GM19438 (cell line): ENCODE measurements around the gene OR51G1.
"Not testable (repeated sequence)": the region's sequence is repeated elsewhere in the genome, so short reads cannot be mapped to it uniquely, and the experiment has no call there.

Source experiments
- ATAC-seq: cut with Tn5 transposase; IDR thresholded peaks from one replicate; pipeline ENCODE4 v1.9.1; 2021; ENCODE audit warnings: low read depth; ENCODE audit not compliant: unreplicated experiment

The OR51G1 gene

GRCh38 chr11:4924239-4924638 is at the start of gene OR51G1:
TSS of gene OR51G1 (minus strand) at chr11:4924339. CDS start at chr11:4924339, 0 bp downstream.
- ATAC-seq: no peak

- no peak for ATAC-seq
These were observed 38.7 kb upstream of the OR51G1 start for GRCh38 chr11:4962816-4963215.

GRCh38 chr11:4960877-4961276 is 36.7 kb upstream of the OR51G1 start:
- no peak for ATAC-seq

- ATAC-seq: no peak
These were observed 33.3 kb upstream of the OR51G1 start for GRCh38 chr11:4957396-4957795.

- ATAC-seq: not testable (repeated sequence)
These were observed 31.5 kb upstream of the OR51G1 start, which contains the start of gene OR51A2 for GRCh38 chr11:4955613-4956012. TSS of gene OR51A2 (minus strand) at chr11:4955713. CDS start at chr11:4955713, 0 bp downstream.

- ATAC-seq: no peak
These were observed 23.4 kb upstream of the OR51G1 start, which contains the start of gene OR51A4 for GRCh38 chr11:4947505-4947904. TSS of gene OR51A4 (minus strand) at chr11:4947605. CDS start at chr11:4947100, 505 bp downstream.

GRCh38 chr11:4936745-4937144 is 12.6 kb upstream of the OR51G1 start:
- no peak for ATAC-seq

GRCh38 chr11:4932751-4933150 is 8.6 kb upstream of the OR51G1 start:
- ATAC-seq: no peak

GRCh38 chr11:4926608-4927007 is 2.5 kb upstream of the OR51G1 start:
- no peak for ATAC-seq

- no peak for ATAC-seq
These were observed 1.8 kb downstream of the OR51G1 start for GRCh38 chr11:4922304-4922703.

GRCh38 chr11:4921796-4922195 is 2.3 kb downstream of the OR51G1 start:
- no peak for ATAC-seq

- no peak for ATAC-seq
These were observed 4.9 kb downstream of the OR51G1 start, which contains the start of gene OR51G2 for GRCh38 chr11:4919250-4919649. TSS of gene OR51G2 (minus strand) at chr11:4919350. CDS start at chr11:4915663, 3,687 bp downstream.

- ATAC-seq: no peak
These were observed 7.6 kb downstream of the OR51G1 start for GRCh38 chr11:4916581-4916980.

- ATAC-seq: no peak
These were observed 20.7 kb downstream of the OR51G1 start, which contains the start of gene OR51A7 for GRCh38 chr11:4903484-4903883. TSS of gene OR51A7 (plus strand) at chr11:4903783. CDS start at chr11:4907370, 3,587 bp downstream.

- ATAC-seq: no peak
These were observed 32.0 kb downstream of the OR51G1 start for GRCh38 chr11:4891996-4892640.

GRCh38 chr11:4890279-4890678 is 33.9 kb downstream of the OR51G1 start:
- no peak for ATAC-seq

- no peak for ATAC-seq
These were observed 36.5 kb downstream of the OR51G1 start for GRCh38 chr11:4887591-4887990.

- ATAC-seq: no peak
These were observed 38.0 kb downstream of the OR51G1 start for GRCh38 chr11:4886186-4886585.

GRCh38 chr11:4884361-4884760 is 39.8 kb downstream of the OR51G1 start:
- no peak for ATAC-seq

- no peak for ATAC-seq
These were observed 41.6 kb downstream of the OR51G1 start for GRCh38 chr11:4882543-4882942.

- no peak for ATAC-seq
These were observed 42.2 kb downstream of the OR51G1 start, which contains the start of gene OR51T1 for GRCh38 chr11:4881860-4882500. TSS of gene OR51T1 (plus strand) at chr11:4881900. CDS start at chr11:4881900, 0 bp downstream.

GRCh38 chr11:4881188-4881587 is 43.0 kb downstream of the OR51G1 start:
- ATAC-seq: no peak
